Astrocyte (in vitro differentiated cells and primary cell): ENCODE measurements around the gene ACAP3. TPM values are rescaled to one million over a fixed set of nuclear protein-coding genes. Genes with fewer than 3 reads are reported as not detected.

Experiments
- DNase-seq: peaks from one replicate; pipeline ENCODE4 v3.0.0-alpha.2; 2010; ENCODE audit warnings: low read depth
- FAIRE-seq: peaks from 2 replicates; lab custom pipeline; 2011; peaks lifted over from hg19 to GRCh38; lab: Jason Lieb, UNC
- H2AFZ ChIP-seq: 2 replicates; pipeline ENCODE4 v1.6.0; 2012; ENCODE audit warnings: low read depth, low read length, inconsistent platforms
- H3K27ac ChIP-seq: 2 replicates; pipeline ENCODE4 v1.5.1; 2011; ENCODE audit warnings: low read depth, low read length, inconsistent platforms
- H3K27me3 ChIP-seq: 2 replicates; pipeline ENCODE4 v1.6.0; 2011; ENCODE audit warnings: low read length, inconsistent platforms; ENCODE audit not compliant: insufficient read depth
- H3K36me3 ChIP-seq: 2 replicates; pipeline ENCODE4 v1.5.1; 2011; ENCODE audit warnings: low read length, inconsistent platforms; ENCODE audit not compliant: insufficient read depth
- H3K4me1 ChIP-seq: 2 replicates; pipeline ENCODE4 v1.5.1; 2011; ENCODE audit warnings: low read length, inconsistent platforms; ENCODE audit not compliant: insufficient read depth
- H3K4me2 ChIP-seq: 2 replicates; pipeline ENCODE4 v1.6.0; 2012; ENCODE audit warnings: low read length, inconsistent platforms
- H3K4me3 ChIP-seq: 2 replicates; pipeline ENCODE4 v1.5.1; 2011; ENCODE audit warnings: low read depth, mild to moderate bottlenecking, low read length, inconsistent platforms; ENCODE audit not compliant: insufficient read depth
- H3K79me2 ChIP-seq: 2 replicates; pipeline ENCODE4 v1.6.0; 2012; ENCODE audit warnings: mild to moderate bottlenecking, low read length, inconsistent platforms; ENCODE audit not compliant: insufficient read depth
- H3K9ac ChIP-seq: 2 replicates; pipeline ENCODE4 v1.6.0; 2012; ENCODE audit warnings: mild to moderate bottlenecking, low read length, inconsistent platforms
- H3K9me3 ChIP-seq: 2 replicates; pipeline ENCODE4 v1.5.1; 2012; ENCODE audit warnings: low read depth, mild to moderate bottlenecking, low read length, inconsistent platforms; ENCODE audit not compliant: insufficient read depth
- H4K20me1 ChIP-seq: 2 replicates; pipeline ENCODE4 v1.6.0; 2012; ENCODE audit warnings: low read length, inconsistent platforms; ENCODE audit not compliant: insufficient read depth
- H3K27ac Mint-ChIP-seq: one replicate; pipeline ENCODE4 v1.8.0; 2021; ENCODE audit warnings: mild to moderate bottlenecking, mixed read lengths; ENCODE audit not compliant: unreplicated experiment
- H3K27me3 Mint-ChIP-seq: one replicate; pipeline ENCODE4 v1.8.0; 2021; ENCODE audit warnings: low read depth, mixed read lengths; ENCODE audit not compliant: unreplicated experiment
- H3K36me3 Mint-ChIP-seq: one replicate; pipeline ENCODE4 v1.8.0; 2021; ENCODE audit warnings: low read depth, mixed read lengths; ENCODE audit not compliant: unreplicated experiment
- H3K4me1 Mint-ChIP-seq: one replicate; pipeline ENCODE4 v1.8.0; 2021; ENCODE audit warnings: low read depth, mixed read lengths; ENCODE audit not compliant: unreplicated experiment
- H3K4me3 Mint-ChIP-seq: one replicate; pipeline ENCODE4 v1.8.0; 2021; ENCODE audit warnings: mild to moderate bottlenecking, moderate library complexity, mixed read lengths; ENCODE audit not compliant: unreplicated experiment
- H3K9me3 Mint-ChIP-seq: one replicate; pipeline ENCODE4 v1.8.0; 2021; ENCODE audit warnings: mild to moderate bottlenecking, mixed read lengths; ENCODE audit not compliant: unreplicated experiment
- EZH2 ChIP-seq: IDR thresholded peaks from 2 replicates; pipeline ENCODE4 v1.6.1; 2012; ENCODE audit warnings: mild to moderate bottlenecking, low read length, inconsistent platforms; ENCODE audit not compliant: insufficient read depth
- total RNA-seq: library from RNA; stranded (reverse); gene quantifications from 2 replicates; pipeline ENCODE4 v1.2.1, GENCODE V29; 2021
- TF ChIP-seq, protein P1 (sequence below): IDR thresholded peaks from 2 replicates; pipeline ENCODE4 v1.5.1; 2011; ENCODE audit warnings: low read depth, mild to moderate bottlenecking, inconsistent platforms, low read length, moderate library complexity; ENCODE audit not compliant: insufficient read depth

The ACAP3 gene
- total RNA-seq, 1 donor from 2014 or later, result 64.0 TPM

GRCh38 chr1:1294250-1294890 lies 13.4 kb downstream of the ACAP3 start:
- Histone ChIP-seq H3K36me3 (no peaks in the 10 kb centered on the region), H2AFZ (no peak overlapping the region), H3K9ac (no peak overlapping the region), H3K9me3 (no peaks in the 10 kb centered on the region), H3K4me2 (no peak overlapping the region), H4K20me1 (peaks cover 15% of the 10 kb centered on the region), H3K27ac (no peak overlapping the region), H3K79me2 (no peaks in the 10 kb centered on the region), H3K27me3 (no peaks in the 10 kb centered on the region), H3K4me3 (no peak overlapping the region), H3K4me1 (no peaks in the 10 kb centered on the region)
- no peaks in the 10 kb centered on the region for H3K4me1 Mint-ChIP-seq
- TF ChIP-seq, protein P1, sequence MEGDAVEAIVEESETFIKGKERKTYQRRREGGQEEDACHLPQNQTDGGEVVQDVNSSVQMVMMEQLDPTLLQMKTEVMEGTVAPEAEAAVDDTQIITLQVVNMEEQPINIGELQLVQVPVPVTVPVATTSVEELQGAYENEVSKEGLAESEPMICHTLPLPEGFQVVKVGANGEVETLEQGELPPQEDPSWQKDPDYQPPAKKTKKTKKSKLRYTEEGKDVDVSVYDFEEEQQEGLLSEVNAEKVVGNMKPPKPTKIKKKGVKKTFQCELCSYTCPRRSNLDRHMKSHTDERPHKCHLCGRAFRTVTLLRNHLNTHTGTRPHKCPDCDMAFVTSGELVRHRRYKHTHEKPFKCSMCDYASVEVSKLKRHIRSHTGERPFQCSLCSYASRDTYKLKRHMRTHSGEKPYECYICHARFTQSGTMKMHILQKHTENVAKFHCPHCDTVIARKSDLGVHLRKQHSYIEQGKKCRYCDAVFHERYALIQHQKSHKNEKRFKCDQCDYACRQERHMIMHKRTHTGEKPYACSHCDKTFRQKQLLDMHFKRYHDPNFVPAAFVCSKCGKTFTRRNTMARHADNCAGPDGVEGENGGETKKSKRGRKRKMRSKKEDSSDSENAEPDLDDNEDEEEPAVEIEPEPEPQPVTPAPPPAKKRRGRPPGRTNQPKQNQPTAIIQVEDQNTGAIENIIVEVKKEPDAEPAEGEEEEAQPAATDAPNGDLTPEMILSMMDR, result no peak
- TF ChIP-seq EZH2, result no peak
- no peaks in the 10 kb centered on the region for H3K27me3 Mint-ChIP-seq
- FAIRE-seq (no peak), DNase-seq (no peak)
- H3K9me3 Mint-ChIP-seq, result no peaks in the 10 kb centered on the region
- no peak overlapping the region for H3K27ac Mint-ChIP-seq
- no peaks in the 10 kb centered on the region for H3K36me3 Mint-ChIP-seq
- H3K4me3 Mint-ChIP-seq, result no peak overlapping the region

DNA sequence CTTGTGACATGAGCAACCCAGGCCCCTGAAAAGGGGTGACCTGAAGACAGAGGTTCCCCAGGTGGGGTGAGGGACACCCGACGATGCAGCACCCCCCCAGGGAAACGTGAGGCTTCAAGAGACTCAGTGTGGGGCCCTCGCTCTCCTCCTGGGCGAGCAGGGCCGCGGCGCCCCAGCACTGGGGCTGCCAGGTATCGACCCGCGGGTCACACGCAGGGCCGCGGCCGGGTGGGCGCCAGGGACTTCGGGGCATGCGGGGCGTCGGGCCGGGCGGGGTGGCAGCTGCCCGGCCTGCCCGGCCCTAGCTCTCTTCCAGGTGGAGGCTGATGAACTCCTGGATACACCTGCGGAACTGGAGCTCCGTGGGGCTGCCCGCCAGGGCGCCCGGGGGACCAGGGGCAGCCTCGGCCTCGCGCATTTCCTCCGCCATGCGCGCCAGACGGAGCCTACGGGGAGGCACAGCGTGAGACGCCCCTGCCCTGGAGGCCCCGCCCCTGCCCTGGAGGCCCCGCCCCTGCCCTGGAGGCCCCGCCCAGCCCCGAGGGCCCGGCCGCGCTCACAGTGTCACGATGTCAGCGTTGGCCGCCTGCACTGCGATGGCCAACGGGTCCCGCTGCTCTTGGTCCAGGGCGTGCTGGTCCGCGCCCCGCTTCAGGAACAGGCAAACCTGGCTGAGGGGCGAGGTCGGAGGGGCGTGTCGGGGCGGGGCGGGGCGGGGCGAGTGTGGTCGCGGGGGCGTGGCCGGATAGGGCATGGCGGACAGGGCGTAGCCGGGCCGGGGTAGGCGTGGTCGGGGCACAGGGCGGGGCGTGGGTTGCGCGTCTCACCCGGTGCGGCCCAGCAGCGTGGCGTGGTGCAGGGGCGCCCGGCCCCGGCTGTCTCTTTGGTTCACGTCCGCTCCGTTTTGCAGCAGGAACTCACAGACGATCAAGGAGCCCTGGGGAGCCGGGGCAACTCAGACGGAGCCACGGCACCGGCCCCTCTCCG lies 14.2 kb downstream of the ACAP3 start:
- no peaks in the 10 kb centered on the region for H3K79me2 ChIP-seq
- H2AFZ ChIP-seq, result no peak overlapping the region
- Mint-ChIP-seq H3K4me1 (no peaks in the 10 kb centered on the region), H3K27ac (no peak overlapping the region), H3K4me3 (no peak overlapping the region), H3K36me3 (no peaks in the 10 kb centered on the region), H3K9me3 (no peaks in the 10 kb centered on the region), H3K27me3 (no peaks in the 10 kb centered on the region)
- no peak overlapping the region for H3K4me2 ChIP-seq
- H3K27me3 ChIP-seq, result no peaks in the 10 kb centered on the region
- no peak for DNase-seq
- no peaks in the 10 kb centered on the region for H3K9me3 ChIP-seq
- peaks cover 8% of the 10 kb centered on the region for H4K20me1 ChIP-seq
- no peak overlapping the region for H3K4me3 ChIP-seq
- no peaks in the 10 kb centered on the region for H3K4me1 ChIP-seq
- no peak overlapping the region for H3K27ac ChIP-seq
- TF ChIP-seq, protein P1, result no peak
- TF ChIP-seq EZH2, result no peak
- H3K9ac ChIP-seq, result no peak overlapping the region
- no peaks in the 10 kb centered on the region for H3K36me3 ChIP-seq
- FAIRE-seq, result no peak
